ENCODE results near the gene DISP2.

DISP2 gene

GRCh38 chr15:40323953-40324937 is 33.8 kb upstream of the DISP2 start:
- Histone ChIP-seq H3K4me3 (peak overlapping the region; percentile 61 to 81 (median 72)), H3K27ac (peak overlapping the region in 20 of 21 experiments; percentile 17 to 82 (median 75))

- H3K4me3 ChIP-seq, result peak overlapping the region in 5 of 7 experiments; percentile 61 to 76 (median 72)
- peak overlapping the region in 4 of 21 experiments; percentile 75 to 82 (median 78) for H3K27ac ChIP-seq
These were observed 32.8 kb upstream of the DISP2 start for GRCh38 chr15:40325188-40325587.

- no peak overlapping the region for H3K27ac ChIP-seq
- H3K4me3 ChIP-seq, result peak overlapping the region in 1 of 7 experiments; percentile 76
These were observed 32.3 kb upstream of the DISP2 start for GRCh38 chr15:40325700-40326099.

- H3K27ac ChIP-seq, result no peak overlapping the region
- H3K4me3 ChIP-seq, result no peak overlapping the region
These were observed 30.6 kb upstream of the DISP2 start for GRCh38 chr15:40327457-40327856.

- Histone ChIP-seq H3K27ac (no peak overlapping the region), H3K4me3 (no peak overlapping the region)
These were observed 29.8 kb upstream of the DISP2 start for GRCh38 chr15:40328176-40328575.

- H3K27ac ChIP-seq, result no peak overlapping the region
- no peak overlapping the region for H3K4me3 ChIP-seq
These were observed 29.3 kb upstream of the DISP2 start for GRCh38 chr15:40328751-40329150.

- Histone ChIP-seq H3K27ac (peak overlapping the region in 1 of 21 experiments; percentile 12), H3K4me3 (no peak overlapping the region)
These were observed 28.2 kb upstream of the DISP2 start for GRCh38 chr15:40329804-40330203.

GRCh38 chr15:40330368-40330836 is 27.6 kb upstream of the DISP2 start:
- Histone ChIP-seq H3K27ac (peak overlapping the region in 3 of 21 experiments; percentile 9 to 16 (median 12)), H3K4me3 (no peak overlapping the region)

GRCh38 chr15:40331026-40331425 is 27.0 kb upstream of the DISP2 start:
- Histone ChIP-seq H3K4me3 (no peak overlapping the region), H3K27ac (peak overlapping the region in 1 of 21 experiments; percentile 16)

- H3K4me3 ChIP-seq, result no peak overlapping the region
- peak overlapping the region in 2 of 21 experiments; percentile 5 to 35 for H3K27ac ChIP-seq
These were observed 26.4 kb upstream of the DISP2 start for GRCh38 chr15:40331637-40332036.

GRCh38 chr15:40332113-40332781 is 25.8 kb upstream of the DISP2 start:
- no peak overlapping the region for H3K4me3 ChIP-seq
- H3K27ac ChIP-seq, result peak overlapping the region in 2 of 21 experiments; percentile 5 to 35

GRCh38 chr15:40333922-40334492 is 24.0 kb upstream of the DISP2 start:
- Histone ChIP-seq H3K27ac (peak overlapping the region in 20 of 21 experiments; percentile 42 to 87 (median 73)), H3K4me3 (no peak overlapping the region)

GRCh38 chr15:40334541-40334940 is 23.5 kb upstream of the DISP2 start:
- Histone ChIP-seq H3K4me3 (no peak overlapping the region), H3K27ac (peak overlapping the region in 20 of 21 experiments; percentile 7 to 87 (median 72))

- Histone ChIP-seq H3K4me3 (no peak overlapping the region), H3K27ac (peak overlapping the region in 20 of 21 experiments; percentile 7 to 87 (median 72))
These were observed 22.9 kb upstream of the DISP2 start for GRCh38 chr15:40334941-40335795.

GRCh38 chr15:40335938-40336743 is 21.9 kb upstream of the DISP2 start:
- Histone ChIP-seq H3K27ac (peak overlapping the region in 14 of 21 experiments; percentile 14 to 87 (median 62)), H3K4me3 (no peak overlapping the region)

- H3K27ac ChIP-seq, result peak overlapping the region in 5 of 21 experiments; percentile 32 to 82 (median 49)
- H3K4me3 ChIP-seq, result no peak overlapping the region
These were observed 21.3 kb upstream of the DISP2 start for GRCh38 chr15:40336744-40337122.

GRCh38 chr15:40337597-40337996 is 20.4 kb upstream of the DISP2 start:
- H3K4me3 ChIP-seq, result no peak overlapping the region
- H3K27ac ChIP-seq, result peak overlapping the region in 10 of 21 experiments; percentile 17 to 93 (median 42)

GRCh38 chr15:40338041-40338657 is 19.9 kb upstream of the DISP2 start:
- Histone ChIP-seq H3K27ac (peak overlapping the region in 14 of 21 experiments; percentile 7 to 95 (median 60)), H3K4me3 (no peak overlapping the region)

Measured in skin epidermis (tissue), 12 donors.